ENCODE data around the gene RTN1.

RTN1 gene

DNA sequence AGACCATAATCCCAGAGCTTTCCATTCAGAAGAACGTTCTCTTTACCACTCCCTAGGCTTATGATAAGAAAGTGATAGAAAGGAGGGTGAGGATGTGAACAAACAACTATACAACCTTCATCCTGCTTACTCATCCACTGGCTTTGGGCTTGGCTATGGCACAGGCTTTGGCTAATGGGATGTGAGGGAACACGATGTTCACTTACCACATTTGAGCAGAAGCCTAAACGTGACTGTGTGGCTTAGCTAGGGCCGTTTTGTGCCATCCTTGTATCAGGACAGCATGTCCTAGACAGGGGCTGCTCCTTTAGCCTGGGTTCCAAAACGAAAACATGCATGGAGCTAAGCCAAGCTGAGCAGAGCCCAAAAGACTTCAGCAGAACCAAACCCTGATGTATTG lies 175.4 kb downstream of the RTN1 start:
- Histone ChIP-seq H3K4me2 (ENCODE audit: low read depth, low read length) (no peak overlapping the region), H3K9ac (ENCODE audit: low read length) (no peak overlapping the region), H3K4me3 (ENCODE audit: low read length) (no peak overlapping the region), H2AFZ (ENCODE audit: low read length) (no peak overlapping the region), H3K36me3 (replicated peaks; ENCODE audit: insufficient read depth, low read length) (no peaks in the 10 kb centered on the region), H3K4me1 (ENCODE audit: low read length) (no peaks in the 10 kb centered on the region), H3K9me2 (replicated peaks; ENCODE audit: insufficient read depth, low read length) (no peaks in the 10 kb centered on the region), H3K9me3 (replicated peaks; ENCODE audit: insufficient read depth, low read length) (no peaks in the 10 kb centered on the region), H3K27me3 (replicated peaks; ENCODE audit: insufficient read depth, low read length) (no peaks in the 10 kb centered on the region), H4K20me1 (ENCODE audit: insufficient read depth, low read length) (no peaks in the 10 kb centered on the region), H3K27ac (ENCODE audit: low read length) (no peak overlapping the region), H3K79me2 (ENCODE audit: low read length) (no peaks in the 10 kb centered on the region), H3F3A (ENCODE audit: insufficient read depth, low read length) (no peaks in the 10 kb centered on the region)
- DNase-seq, result no peak
- TF ChIP-seq, protein P1, sequence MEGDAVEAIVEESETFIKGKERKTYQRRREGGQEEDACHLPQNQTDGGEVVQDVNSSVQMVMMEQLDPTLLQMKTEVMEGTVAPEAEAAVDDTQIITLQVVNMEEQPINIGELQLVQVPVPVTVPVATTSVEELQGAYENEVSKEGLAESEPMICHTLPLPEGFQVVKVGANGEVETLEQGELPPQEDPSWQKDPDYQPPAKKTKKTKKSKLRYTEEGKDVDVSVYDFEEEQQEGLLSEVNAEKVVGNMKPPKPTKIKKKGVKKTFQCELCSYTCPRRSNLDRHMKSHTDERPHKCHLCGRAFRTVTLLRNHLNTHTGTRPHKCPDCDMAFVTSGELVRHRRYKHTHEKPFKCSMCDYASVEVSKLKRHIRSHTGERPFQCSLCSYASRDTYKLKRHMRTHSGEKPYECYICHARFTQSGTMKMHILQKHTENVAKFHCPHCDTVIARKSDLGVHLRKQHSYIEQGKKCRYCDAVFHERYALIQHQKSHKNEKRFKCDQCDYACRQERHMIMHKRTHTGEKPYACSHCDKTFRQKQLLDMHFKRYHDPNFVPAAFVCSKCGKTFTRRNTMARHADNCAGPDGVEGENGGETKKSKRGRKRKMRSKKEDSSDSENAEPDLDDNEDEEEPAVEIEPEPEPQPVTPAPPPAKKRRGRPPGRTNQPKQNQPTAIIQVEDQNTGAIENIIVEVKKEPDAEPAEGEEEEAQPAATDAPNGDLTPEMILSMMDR (IDR thresholded peaks at IDR 0.05; ENCODE audit: low read length), result no peak
- TF ChIP-seq EZH2 (optimal IDR thresholded peaks at IDR 0.05; ENCODE audit: low read depth, low read length), result no peak
- no peak for TF ChIP-seq EZH2phosphoT487 (IDR thresholded peaks at IDR 0.05; ENCODE audit: low read length)

DNA sequence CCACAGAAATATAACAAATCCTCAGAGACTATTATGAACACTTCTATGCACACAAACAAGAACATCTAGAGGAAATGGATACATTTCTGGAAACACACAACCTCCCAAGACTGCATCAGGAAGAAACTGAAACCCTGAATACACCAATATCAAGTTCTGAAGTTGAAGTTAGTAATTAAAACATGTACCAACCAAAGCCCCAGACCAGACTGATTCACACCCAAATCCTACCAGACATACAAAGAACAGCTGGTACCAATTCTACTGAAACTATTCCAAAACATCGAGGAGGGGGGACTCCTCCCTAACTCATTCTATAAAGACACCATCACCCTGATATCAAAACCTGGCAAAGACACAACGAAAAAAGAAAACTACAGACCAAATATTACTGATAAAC lies 179.3 kb downstream of the RTN1 start:
- Histone ChIP-seq H3F3A (ENCODE audit: insufficient read depth, low read length) (no peaks in the 10 kb centered on the region), H3K4me2 (ENCODE audit: low read depth, low read length) (no peak overlapping the region), H3K4me3 (ENCODE audit: low read length) (no peak overlapping the region), H2AFZ (ENCODE audit: low read length) (no peak overlapping the region), H3K79me2 (ENCODE audit: low read length) (no peaks in the 10 kb centered on the region), H3K36me3 (replicated peaks; ENCODE audit: insufficient read depth, low read length) (no peaks in the 10 kb centered on the region), H4K20me1 (ENCODE audit: insufficient read depth, low read length) (no peaks in the 10 kb centered on the region), H3K9me3 (replicated peaks; ENCODE audit: insufficient read depth, low read length) (no peaks in the 10 kb centered on the region), H3K27me3 (replicated peaks; ENCODE audit: insufficient read depth, low read length) (no peaks in the 10 kb centered on the region), H3K9me2 (replicated peaks; ENCODE audit: insufficient read depth, low read length) (no peaks in the 10 kb centered on the region), H3K27ac (ENCODE audit: low read length) (no peak overlapping the region), H3K9ac (ENCODE audit: low read length) (no peak overlapping the region), H3K4me1 (ENCODE audit: low read length) (no peaks in the 10 kb centered on the region)
- TF ChIP-seq EZH2 (optimal IDR thresholded peaks at IDR 0.05; ENCODE audit: low read depth, low read length) (no peak), EZH2phosphoT487 (IDR thresholded peaks at IDR 0.05; ENCODE audit: low read length) (no peak)
- TF ChIP-seq, protein P1 (IDR thresholded peaks at IDR 0.05; ENCODE audit: low read length), result no peak
- no peak for DNase-seq

- no peaks in the 10 kb centered on the region for H4K20me1 ChIP-seq (ENCODE audit: insufficient read depth, low read length)
- H3K4me3 ChIP-seq (ENCODE audit: low read length), result no peak overlapping the region
- H3K9me3 ChIP-seq (replicated peaks; ENCODE audit: insufficient read depth, low read length), result no peaks in the 10 kb centered on the region
- no peaks in the 10 kb centered on the region for H3K4me1 ChIP-seq (ENCODE audit: low read length)
- H3K27ac ChIP-seq (ENCODE audit: low read length), result no peak overlapping the region
- no peaks in the 10 kb centered on the region for H3K9me2 ChIP-seq (replicated peaks; ENCODE audit: insufficient read depth, low read length)
- H3K36me3 ChIP-seq (replicated peaks; ENCODE audit: insufficient read depth, low read length), result no peaks in the 10 kb centered on the region
- H3K4me2 ChIP-seq (ENCODE audit: low read depth, low read length), result no peak overlapping the region
- no peaks in the 10 kb centered on the region for H3K27me3 ChIP-seq (replicated peaks; ENCODE audit: insufficient read depth, low read length)
- H3K9ac ChIP-seq (ENCODE audit: low read length), result no peak overlapping the region
- DNase-seq, result no peak
- H2AFZ ChIP-seq (ENCODE audit: low read length), result no peak overlapping the region
- no peaks in the 10 kb centered on the region for H3K79me2 ChIP-seq (ENCODE audit: low read length)
- TF ChIP-seq EZH2 (optimal IDR thresholded peaks at IDR 0.05; ENCODE audit: low read depth, low read length), result no peak
- TF ChIP-seq EZH2phosphoT487 (IDR thresholded peaks at IDR 0.05; ENCODE audit: low read length), result no peak
- TF ChIP-seq, protein P1 (IDR thresholded peaks at IDR 0.05; ENCODE audit: low read length), result no peak
- no peaks in the 10 kb centered on the region for H3F3A ChIP-seq (ENCODE audit: insufficient read depth, low read length)
Measured at GRCh38 chr14:59690426-59690825, 180.2 kb downstream of the RTN1 start.

Measured in MM.1S (cell line).